IMR-90 (cell line): ENCODE data around the gene RELN.
"Not testable (repeated sequence)": the region's sequence is repeated elsewhere in the genome, so short reads cannot be mapped to it uniquely, and the experiment has no call there.

Experiments
- CEBPB ChIP-seq: IDR thresholded peaks from 2 replicates; pipeline ENCODE4 v1.6.1; 2012; ENCODE audit warnings: low read depth, low read length, improper control_type of control experiment
- CTCF ChIP-seq: conservative IDR thresholded peaks from 2 replicates; pipeline ENCODE4 v1.5.1; 2012; ENCODE audit warnings: mild to moderate bottlenecking, low read depth, low read length, improper control_type of control experiment

GRCh38 chr7:103896826-103897225 lies 92.6 kb downstream of the RELN start:
- not testable (repeated sequence) for TF ChIP-seq CTCF, CEBPB
